Neuronal stem cell (in vitro differentiated cells): ENCODE results near the gene KCNK1.

Experiments used
- DNase-seq: peaks from one replicate; pipeline ENCODE4 v3.0.0-alpha.2; 2013; ENCODE audit warnings: low spot score
- H2AFZ ChIP-seq: one replicate; pipeline ENCODE4 v1.6.1; 2013; ENCODE audit warnings: mild to moderate bottlenecking, low read length, inconsistent platforms
- H2AK5ac ChIP-seq: 2 replicates; pipeline ENCODE4 v1.6.1; 2013; ENCODE audit warnings: low read depth, mild to moderate bottlenecking, inconsistent platforms, low read length, moderate library complexity, mixed read lengths
- H2BK120ac ChIP-seq: 2 replicates; pipeline ENCODE4 v1.6.1; 2013; ENCODE audit warnings: low read depth, mild to moderate bottlenecking, inconsistent platforms, low read length, moderate library complexity, mixed read lengths
- H2BK12ac ChIP-seq: one replicate; pipeline ENCODE4 v1.6.1; 2013; ENCODE audit warnings: low read length, inconsistent platforms
- H2BK15ac ChIP-seq: 2 replicates; pipeline ENCODE4 v1.6.1; 2013; ENCODE audit warnings: mild to moderate bottlenecking, low read length, inconsistent platforms, mixed read lengths
- H2BK5ac ChIP-seq: one replicate; pipeline ENCODE4 v1.6.1; 2013; ENCODE audit warnings: inconsistent platforms, mild to moderate bottlenecking, low read length, moderate library complexity
- H3K14ac ChIP-seq: one replicate; pipeline ENCODE4 v1.6.1; 2013; ENCODE audit warnings: low read length, inconsistent platforms
- H3K18ac ChIP-seq: 2 replicates; pipeline ENCODE4 v1.6.1; 2013; ENCODE audit warnings: low read length, inconsistent platforms
- H3K23ac ChIP-seq: 2 replicates; pipeline ENCODE4 v1.6.1; 2013; ENCODE audit warnings: low read depth, mild to moderate bottlenecking, mixed read lengths, low read length, inconsistent platforms; ENCODE audit not compliant: poor library complexity
- H3K27ac ChIP-seq: replicated peaks from 3 replicates; pipeline ENCODE4 v1.5.1; 2013; ENCODE audit warnings: low read length, inconsistent platforms
- H3K27me3 ChIP-seq, 3 experiments: 2 replicates each; pipeline ENCODE4 v1.6.1; 2013; ENCODE audit warnings: low read length in 3 of 3, mild to moderate bottlenecking in 2 of 3, inconsistent platforms in 1 of 3, low read depth in 1 of 3, mixed read lengths in 1 of 3, moderate library complexity in 1 of 3; ENCODE audit not compliant: control insufficient read depth in 3 of 3, insufficient read depth in 3 of 3
- H3K36me3 ChIP-seq, 2 donors: replicated peaks in 1 of 2; 2 replicates each; pipeline ENCODE4 v1.6.1; 2013; ENCODE audit warnings: low read length in 2 of 2; ENCODE audit not compliant: control insufficient read depth in 2 of 2, insufficient read depth in 2 of 2
- H3K4ac ChIP-seq: 2 replicates; pipeline ENCODE4 v1.6.1; 2013; ENCODE audit warnings: inconsistent platforms, mild to moderate bottlenecking, low read length, moderate library complexity
- H3K4me1 ChIP-seq, 2 donors: 1 replicate in 1 of 2; 2 replicates in 1 of 2; pipeline ENCODE4 v1.6.1; 2013; ENCODE audit warnings: low read length in 2 of 2, low read depth in 1 of 2; ENCODE audit not compliant: control insufficient read depth in 2 of 2, insufficient read depth in 1 of 2
- H3K4me2 ChIP-seq: one replicate; pipeline ENCODE4 v1.6.1; 2013; ENCODE audit warnings: mild to moderate bottlenecking, low read length, inconsistent platforms; ENCODE audit not compliant: insufficient read depth, poor library complexity, severe bottlenecking
- H3K4me3 ChIP-seq, 2 donors: 2 replicates each; pipeline ENCODE4 v1.5.1; 2013; ENCODE audit warnings: low read length in 2 of 2, mild to moderate bottlenecking in 2 of 2, inconsistent platforms in 1 of 2, moderate library complexity in 1 of 2
- H3K79me1 ChIP-seq: one replicate; pipeline ENCODE4 v1.6.1; 2013; ENCODE audit warnings: low read depth, mild to moderate bottlenecking, inconsistent platforms, low read length, moderate library complexity
- H3K9ac ChIP-seq: one replicate; pipeline ENCODE4 v1.6.1; 2013; ENCODE audit warnings: mild to moderate bottlenecking, low read depth, low read length, inconsistent platforms; ENCODE audit not compliant: poor library complexity
- H3K9me3 ChIP-seq, 2 donors: replicated peaks in 1 of 2; 2 replicates each; pipeline versions ENCODE3 to v1.6.1; 2013; ENCODE audit warnings: low read length in 2 of 2, mild to moderate bottlenecking in 2 of 2, inconsistent platforms in 1 of 2, low read depth in 1 of 2, mixed read lengths in 1 of 2, moderate library complexity in 1 of 2; ENCODE audit not compliant: control insufficient read depth in 2 of 2, insufficient read depth in 1 of 2
- H4K8ac ChIP-seq: one replicate; pipeline ENCODE4 v1.6.1; 2013; ENCODE audit warnings: low read depth, mild to moderate bottlenecking, inconsistent platforms, low read length, moderate library complexity
- H4K91ac ChIP-seq: one replicate; pipeline ENCODE4 v1.6.1; 2013; ENCODE audit warnings: low read length, low read depth, mild to moderate bottlenecking, inconsistent platforms; ENCODE audit not compliant: poor library complexity
- WGBS, 2 donors: extraction: QIAGEN DNeasy Blood & Tissue Kit; methylation state at CpG; one replicate each; pipeline ENCODE4 v1.1.7; 2013; ENCODE audit warnings: missing lambda C conversion rate in 2 of 2, mixed read lengths in 1 of 2; ENCODE audit not compliant: insufficient read length in 2 of 2, insufficient replicate concordance in 1 of 2; ENCODE audit errors: extremely low coverage in 2 of 2; 5-methylcytosine and 5-hydroxymethylcytosine counted together

Gene KCNK1

GRCh38 chr1:233632436-233632835 lies 18.5 kb downstream of the KCNK1 start:
- H3K27ac ChIP-seq: no peak overlapping the region
- no peak overlapping the region for H3K4ac ChIP-seq
- no peak overlapping the region for H3K18ac ChIP-seq
- H3K23ac ChIP-seq: no peak overlapping the region
- H3K14ac ChIP-seq: no peak overlapping the region
- no peak overlapping the region for H2AK5ac ChIP-seq
- no peak overlapping the region for H2AFZ ChIP-seq
- no peak overlapping the region for H3K4me3 ChIP-seq
- H3K4me1 ChIP-seq: no peaks in the 10 kb centered on the region
- H3K36me3 ChIP-seq: no peaks in the 10 kb centered on the region
- no peak overlapping the region for H2BK12ac ChIP-seq
- H3K4me2 ChIP-seq: no peak overlapping the region
- no peak overlapping the region for H4K91ac ChIP-seq
- H2BK15ac ChIP-seq: no peak overlapping the region
- DNase-seq: no peak
- peaks cover 0 to 6% (median 0%) of the 10 kb centered on the region in 3 experiments for H3K27me3 ChIP-seq
- H3K79me1 ChIP-seq: no peaks in the 10 kb centered on the region
- no peaks in the 10 kb centered on the region for H3K9me3 ChIP-seq
- no CpG with 5 or more reads among the region's 3 CpGs for WGBS, 2 donors
- H3K9ac ChIP-seq: no peak overlapping the region
- H4K8ac ChIP-seq: no peak overlapping the region
- no peak overlapping the region for H2BK5ac ChIP-seq
- H2BK120ac ChIP-seq: no peak overlapping the region

- WGBS, 2 donors: no CpG with 5 or more reads among the region's 8 CpGs
- Histone ChIP-seq H2AFZ (no peak overlapping the region), H3K14ac (no peak overlapping the region), H2AK5ac (no peak overlapping the region), H3K4me3 (no peak overlapping the region), H3K36me3 (no peaks in the 10 kb centered on the region), H3K4me1 (no peaks in the 10 kb centered on the region), H2BK120ac (no peak overlapping the region), H2BK15ac (no peak overlapping the region), H3K23ac (no peak overlapping the region), H3K79me1 (no peaks in the 10 kb centered on the region), H2BK5ac (no peak overlapping the region), H3K9me3 (no peaks in the 10 kb centered on the region), H2BK12ac (no peak overlapping the region), H3K4ac (no peak overlapping the region), H3K27me3 (no peaks in the 10 kb centered on the region), H4K8ac (no peak overlapping the region), H3K18ac (no peak overlapping the region), H3K4me2 (no peak overlapping the region), H4K91ac (no peak overlapping the region), H3K9ac (no peak overlapping the region), H3K27ac (no peak overlapping the region)
- no peak for DNase-seq
Observed at GRCh38 chr1:233635765-233636502, 22.0 kb downstream of the KCNK1 start.

GRCh38 chr1:233636503-233636877 lies 22.6 kb downstream of the KCNK1 start:
- WGBS, 2 donors: no CpG with 5 or more reads among the region's 2 CpGs
- no peaks in the 10 kb centered on the region for H3K36me3 ChIP-seq

GRCh38 chr1:233638513-233638912 lies 24.6 kb downstream of the KCNK1 start:
- Histone ChIP-seq H3K4me1 (no peaks in the 10 kb centered on the region), H4K8ac (no peak overlapping the region), H3K27me3 (no peaks in the 10 kb centered on the region), H3K36me3 (no peaks in the 10 kb centered on the region), H3K9me3 (no peaks in the 10 kb centered on the region), H3K27ac (no peak overlapping the region), H2BK15ac (no peak overlapping the region), H3K9ac (no peak overlapping the region), H3K4me3 (no peak overlapping the region), H3K14ac (no peak overlapping the region), H2BK5ac (no peak overlapping the region), H3K4ac (no peak overlapping the region), H2BK12ac (no peak overlapping the region), H3K4me2 (no peak overlapping the region), H2BK120ac (no peak overlapping the region), H3K18ac (no peak overlapping the region), H2AFZ (no peak overlapping the region), H3K79me1 (no peaks in the 10 kb centered on the region), H2AK5ac (no peak overlapping the region), H3K23ac (no peak overlapping the region), H4K91ac (no peak overlapping the region)
- no CpG with 5 or more reads among the region's 7 CpGs for WGBS, 2 donors
- no peak for DNase-seq

More at GRCh38 chr1:233636503-233636877, 22.6 kb downstream of the KCNK1 start:
- Histone ChIP-seq H3K23ac (no peak overlapping the region), H3K79me1 (no peaks in the 10 kb centered on the region), H3K4me3 (no peak overlapping the region), H3K4me1 (no peaks in the 10 kb centered on the region), H2AK5ac (no peak overlapping the region), H3K14ac (no peak overlapping the region), H3K4ac (no peak overlapping the region), H3K18ac (no peak overlapping the region), H2BK5ac (no peak overlapping the region), H2BK120ac (no peak overlapping the region), H2BK12ac (no peak overlapping the region), H3K27ac (no peak overlapping the region), H3K27me3 (no peaks in the 10 kb centered on the region), H3K9me3 (no peaks in the 10 kb centered on the region), H2BK15ac (no peak overlapping the region), H4K91ac (no peak overlapping the region), H4K8ac (no peak overlapping the region), H3K9ac (no peak overlapping the region), H3K4me2 (no peak overlapping the region), H2AFZ (no peak overlapping the region)
- no peak for DNase-seq
